ENCODE data around the gene KDM2A. TPM values are rescaled to one million over a fixed set of nuclear protein-coding genes. Genes with fewer than 3 reads are reported as not detected.

Gene KDM2A
- total RNA-seq (10 to 100 TPM; 25.0 to 67.3 (median 35.7) TPM), polyA plus RNA-seq (10 to 100 TPM; 15.6 to 51.5 (median 20.8) TPM)

- intact Hi-C loops (cut with DNase I): loop anchor here (2.0 to 10.0 kb wide), 2 partner anchors 122 to 686 kb away; no protein-coding TSS in a partner anchor
- TF ChIP-seq CTCF (IDR thresholded peaks at IDR 0.05) (no peak), EP300 (IDR thresholded peaks at IDR 0.05) (peak in 1 of 4 donors; percentile 37), POLR2AphosphoS5 (IDR thresholded peaks at IDR 0.05) (peak; percentile 63 to 86 (median 70)), POLR2A (IDR thresholded peaks at IDR 0.05) (peak; percentile 38 to 43)
- Histone ChIP-seq H3K27ac (peak within 1 kb of the TSS; percentile 94 to 99 (median 98)), H3K4me1 (peaks cover 0 to 44% (median 39%) of the 10 kb centered on the region in 4 donors), H3K4me3 (peak within 1 kb of the TSS; percentile 78 to 97 (median 96)), H3K9me3 (no peaks in the 10 kb centered on the region), H3K36me3 (no peaks in the 10 kb centered on the region), H3K27me3 (no peaks in the 10 kb centered on the region)
- WGBS, 2 donors: 1% methylated on average over 97 of the region's 97 CpGs
- DNase-seq: peak; percentile 100
Measured at GRCh38 chr11:67118801-67119584, at the start of gene KDM2A. Gene KDM2A (plus strand): TSS chr11:67119263. CDS start chr11:67121317, 2,054 bp downstream.

GRCh38 chr11:67071420-67072284 lies 47.4 kb upstream of the KDM2A start:
- H3K4me1 ChIP-seq: peaks cover 0 to 10% (median 2%) of the 10 kb centered on the region in 4 donors
- peak; percentile 19 to 91 (median 72) for TF ChIP-seq CTCF (IDR thresholded peaks at IDR 0.05)
- no peak for TF ChIP-seq POLR2AphosphoS5 (IDR thresholded peaks at IDR 0.05)
- 28 to 41% methylated on average over 53 of the region's 53 CpGs for WGBS, 2 donors
- H3K27ac ChIP-seq: no peak overlapping the region
- peak overlapping the region in 3 of 4 donors; percentile 31 to 36 (median 33) for H3K4me3 ChIP-seq
- intact Hi-C loops (cut with DNase I): no loop called here
- H3K36me3 ChIP-seq: no peaks in the 10 kb centered on the region
- peak; percentile 80 for DNase-seq
- no peaks in the 10 kb centered on the region for H3K27me3 ChIP-seq
- H3K9me3 ChIP-seq: no peaks in the 10 kb centered on the region

- no peak overlapping the region for H3K27ac ChIP-seq
- WGBS, 2 donors: 81 to 89% methylated on average over 11 of the region's 11 CpGs
- no peaks in the 10 kb centered on the region for H3K9me3 ChIP-seq
- H3K36me3 ChIP-seq: no peaks in the 10 kb centered on the region
- intact Hi-C loops (cut with DNase I): no loop called here
- DNase-seq: no peak
- H3K27me3 ChIP-seq: no peaks in the 10 kb centered on the region
- no peak overlapping the region for H3K4me3 ChIP-seq
- H3K4me1 ChIP-seq: peaks cover 0 to 10% (median 2%) of the 10 kb centered on the region in 4 donors
- TF ChIP-seq EP300 (IDR thresholded peaks at IDR 0.05) (no peak), POLR2AphosphoS5 (IDR thresholded peaks at IDR 0.05) (no peak), CTCF (IDR thresholded peaks at IDR 0.05) (no peak), POLR2A (IDR thresholded peaks at IDR 0.05) (no peak)
Measured at GRCh38 chr11:67072295-67072694, 46.8 kb upstream of the KDM2A start.

DNA sequence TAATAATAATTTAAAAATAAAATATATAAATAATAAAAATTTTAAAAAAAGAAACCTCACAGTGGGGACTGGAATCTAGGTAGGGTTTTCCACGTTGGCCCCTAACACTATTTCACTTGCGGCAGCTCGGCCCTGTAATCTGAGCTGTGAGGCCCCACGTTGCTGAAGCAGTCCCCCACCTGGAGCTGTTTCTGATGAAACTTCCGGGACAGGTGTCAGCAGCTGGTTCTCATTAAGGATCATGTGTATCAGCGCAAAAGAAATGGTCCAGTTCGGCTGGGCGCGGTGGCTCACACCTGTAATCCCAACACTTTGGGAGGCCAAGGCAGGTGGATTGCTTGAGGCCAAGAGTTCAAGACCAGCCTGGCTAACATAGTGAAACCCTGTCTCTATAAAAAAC lies 45.2 kb upstream of the KDM2A start:
- Histone ChIP-seq H3K4me1 (peaks cover 0 to 10% (median 2%) of the 10 kb centered on the region in 4 donors), H3K27ac (no peak overlapping the region), H3K9me3 (no peaks in the 10 kb centered on the region), H3K36me3 (no peaks in the 10 kb centered on the region), H3K4me3 (no peak overlapping the region), H3K27me3 (peaks cover 0 to 7% (median 0%) of the 10 kb centered on the region in 3 donors)
- 84 to 91% methylated on average over 9 of the region's 9 CpGs for WGBS, 2 donors
- no peak for DNase-seq
- TF ChIP-seq EP300 (IDR thresholded peaks at IDR 0.05) (no peak), POLR2AphosphoS5 (IDR thresholded peaks at IDR 0.05) (no peak), POLR2A (IDR thresholded peaks at IDR 0.05) (no peak), CTCF (IDR thresholded peaks at IDR 0.05) (no peak)
- intact Hi-C loops (cut with DNase I): no loop called here
